Liver (tissue), 9 donors: ENCODE results near the gene TLR9. TPM values are rescaled to one million over a fixed set of nuclear protein-coding genes. Genes with fewer than 3 reads are reported as not detected.

Experiments used
- DNase-seq: peaks from one replicate; pipeline ENCODE4 v3.0.0-alpha.2; 2017; ENCODE audit warnings: low spot score
- H3K27ac ChIP-seq, 2 donors: one replicate each; pipeline ENCODE4 v1.7.0; 2013; ENCODE audit warnings: inconsistent platforms in 2 of 2, low read length in 2 of 2, control low read depth in 1 of 2, low read depth in 1 of 2, mild to moderate bottlenecking in 1 of 2
- H3K27me3 ChIP-seq, 4 donors: one replicate each; pipeline versions ENCODE4 v1.6.1 to v1.7.0; 2013; ENCODE audit warnings: low read length in 3 of 4, inconsistent platforms in 1 of 4, mild to moderate bottlenecking in 1 of 4, moderate library complexity in 1 of 4; ENCODE audit not compliant: control insufficient read depth in 4 of 4, insufficient read depth in 4 of 4
- H3K36me3 ChIP-seq, 4 donors: one replicate each; pipeline versions ENCODE4 v1.6.1 to v1.7.0; 2013; ENCODE audit warnings: low read length in 3 of 4, mild to moderate bottlenecking in 3 of 4, low read depth in 1 of 4, moderate library complexity in 1 of 4; ENCODE audit not compliant: control insufficient read depth in 4 of 4, insufficient read depth in 3 of 4
- H3K4me1 ChIP-seq, 4 donors: one replicate each; pipeline versions ENCODE4 v1.6.1 to v1.7.0; 2013; ENCODE audit warnings: low read length in 3 of 4, mild to moderate bottlenecking in 3 of 4, moderate library complexity in 1 of 4; ENCODE audit not compliant: control insufficient read depth in 4 of 4, insufficient read depth in 4 of 4
- H3K4me3 ChIP-seq, 3 donors: one replicate each; pipeline versions ENCODE4 v1.6.1 to v1.7.0; 2013; ENCODE audit warnings: low read length in 3 of 3, control low read depth in 1 of 3, low read depth in 1 of 3, mild to moderate bottlenecking in 1 of 3
- H3K9ac ChIP-seq, 2 donors: one replicate each; pipeline ENCODE4 v1.7.0; 2013; ENCODE audit warnings: low read length in 2 of 2, mild to moderate bottlenecking in 2 of 2, moderate library complexity in 2 of 2, control low read depth in 1 of 2, low read depth in 1 of 2
- H3K9me3 ChIP-seq, 4 donors: one replicate each; pipeline versions ENCODE4 v1.6.1 to v1.7.0; 2013; ENCODE audit warnings: low read length in 3 of 4; ENCODE audit not compliant: control insufficient read depth in 4 of 4
- ATF3 ChIP-seq: IDR thresholded peaks from 2 replicates; pipeline ENCODE4 v1.6.1; 2016; ENCODE audit warnings: antibody characterized with exemption
- CTCF ChIP-seq: fragments of 150-350 bp; IDR thresholded peaks from 2 replicates; pipeline ENCODE4 v1.5.1; 2017; ENCODE audit warnings: improper control_type of control experiment, low read depth, low read length; ENCODE audit not compliant: missing input control
- EGR1 ChIP-seq, 2 donors: IDR thresholded peaks; 2 replicates each; pipeline ENCODE4 v1.6.1; 2016 to 2018; ENCODE audit warnings: antibody characterized with exemption in 2 of 2, low read depth in 2 of 2
- FOXA2 ChIP-seq: IDR thresholded peaks from 2 replicates; pipeline ENCODE4 v1.6.1; 2016; ENCODE audit warnings: antibody characterized with exemption
- GABPA ChIP-seq, 2 donors: IDR thresholded peaks in 1 of 2; conservative IDR thresholded peaks in 1 of 2; 2 replicates each; pipeline ENCODE4 v1.6.1; 2016; ENCODE audit warnings: antibody characterized with exemption in 2 of 2, mild to moderate bottlenecking in 1 of 2, moderate library complexity in 1 of 2
- HNF4A ChIP-seq, 2 donors: conservative IDR thresholded peaks; 2 replicates each; pipeline ENCODE4 v1.6.1; 2016; ENCODE audit warnings: antibody characterized with exemption in 2 of 2, mild to moderate bottlenecking in 2 of 2
- JUND ChIP-seq, 2 donors: IDR thresholded peaks; 2 replicates each; pipeline ENCODE4 v1.6.1; 2016; ENCODE audit warnings: antibody characterized with exemption in 2 of 2
- REST ChIP-seq: IDR thresholded peaks from 2 replicates; pipeline ENCODE4 v1.6.1; 2016; ENCODE audit warnings: antibody characterized with exemption, mild to moderate bottlenecking
- RXRA ChIP-seq, 2 donors: IDR thresholded peaks; 2 replicates each; pipeline ENCODE4 v1.6.1; 2017 to 2018; ENCODE audit warnings: antibody characterized with exemption in 2 of 2, mild to moderate bottlenecking in 1 of 2
- SP1 ChIP-seq: IDR thresholded peaks from 2 replicates; pipeline ENCODE4 v1.6.1; 2018; ENCODE audit warnings: antibody characterized with exemption, mild to moderate bottlenecking
- TAF1 ChIP-seq: conservative IDR thresholded peaks from 2 replicates; pipeline ENCODE4 v1.6.1; 2016; ENCODE audit warnings: antibody characterized with exemption, mild to moderate bottlenecking
- ZBTB33 ChIP-seq: IDR thresholded peaks from 2 replicates; pipeline ENCODE4 v1.6.1; 2016; ENCODE audit warnings: antibody characterized with exemption
- WGBS: extraction: QIAGEN DNeasy Blood & Tissue Kit; methylation state at CpG from one replicate; pipeline ENCODE4 v1.1.7; 2013; 5-methylcytosine and 5-hydroxymethylcytosine counted together
- polyA plus RNA-seq, 2 donors: library from polyadenylated mRNA; stranded (reverse) in 1 of 2; unstranded in 1 of 2; fragments of 200-250 nt in 1 of 2; fragments of >200 nt in 1 of 2; fragmentation: Nextera tagmentation in 1 of 2; extraction: Ambion mirVana in 1 of 2; gene quantifications; one replicate each; pipeline versions ENCODE4 v1.2.1 to v1.2.3, GENCODE V29; 2013 to 2015
- total RNA-seq, 2 donors: library from RNA; depleted of rRNA; stranded (reverse); fragments of >200 nt; gene quantifications; one replicate each; pipeline ENCODE4 v1.2.3, GENCODE V29; 2014
- donor health status: healthy.
- donor health status: healthy.
- donor health status: healthy.
- donor health status: healthy.
- donor health status: healthy.

TLR9 gene
- total and polyA plus RNA-seq, 4 donors, result 0.02 TPM; not detected in 3

GRCh38 chr3:52257911-52258310 lies 32.5 kb upstream of the TLR9 start (continued):
- TF ChIP-seq REST, result no peak
- no peak for TF ChIP-seq GABPA (IDR thresholded peaks at IDR 0.05 in 1 of 2, conservative IDR thresholded peaks at IDR 0.05 in 1 of 2)
- TF ChIP-seq EGR1 (IDR thresholded peaks at IDR 0.05; ENCODE audit: low read depth in 2 of 2), result no peak
- no peak for TF ChIP-seq RXRA (IDR thresholded peaks at IDR 0.05)
- TF ChIP-seq FOXA2, result no peak
- TF ChIP-seq TAF1, result no peak

- no peaks in the 10 kb centered on the region for H3K4me1 ChIP-seq
Observed at GRCh38 chr3:52256622-52257021, 31.2 kb upstream of the TLR9 start.

More at GRCh38 chr3:52256622-52257021, 31.2 kb upstream of the TLR9 start:
- DNase-seq, result no peak
- 94% methylated on average over 4 of the region's 4 CpGs for WGBS
- H3K36me3 ChIP-seq, result peaks cover 21 to 78% (median 69%) of the 10 kb centered on the region in 4 donors
- no peak overlapping the region for H3K27ac ChIP-seq
- no peak overlapping the region for H3K9ac ChIP-seq
- H3K27me3 ChIP-seq, result no peaks in the 10 kb centered on the region
- H3K9me3 ChIP-seq, result no peaks in the 10 kb centered on the region
- TF ChIP-seq TAF1 (no peak), ZBTB33 (no peak), RXRA (IDR thresholded peaks at IDR 0.05) (no peak), JUND (IDR thresholded peaks at IDR 0.05) (no peak), REST (no peak), ATF3 (no peak), SP1 (no peak), CTCF (no peak), HNF4A (conservative IDR thresholded peaks at IDR 0.05) (no peak)
- H3K4me3 ChIP-seq, result no peak overlapping the region
